Erythroblast (primary cell): Measurements from ENCODE around the gene SUN3.

Experiments
- GATA1 ChIP-seq: IDR thresholded peaks from 2 replicates; pipeline ENCODE4 v1.6.1; 2011; ENCODE audit warnings: low read depth, mild to moderate bottlenecking, control low read depth, low read length, moderate library complexity
- POLR2A ChIP-seq: IDR thresholded peaks from 2 replicates; pipeline ENCODE4 v1.6.1; 2011; ENCODE audit warnings: mild to moderate bottlenecking, low read length

DNA sequence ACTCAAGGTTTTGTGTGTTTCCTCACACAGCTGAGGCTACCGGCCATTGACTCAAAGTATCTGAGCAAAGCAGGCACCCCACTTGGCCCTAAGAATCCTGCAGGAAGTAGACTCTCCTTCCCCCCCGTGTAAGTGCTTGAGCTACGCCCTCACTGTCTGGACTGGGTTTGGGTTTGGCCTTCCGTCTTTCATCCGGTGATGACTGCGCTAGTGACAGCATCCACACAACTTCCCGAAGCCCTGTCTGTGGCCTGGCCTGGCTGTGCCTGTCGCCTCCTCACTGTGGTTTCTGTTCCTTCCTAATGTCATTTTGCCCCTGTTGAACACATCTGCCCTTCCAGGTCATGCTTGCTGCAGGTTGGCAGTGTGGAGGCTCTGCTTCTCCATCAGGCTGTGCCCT, 20.9 kb upstream of the SUN3 start:
- no peak for TF ChIP-seq POLR2A
- TF ChIP-seq GATA1, result no peak
